AG04450 (cell line): ENCODE data around the gene ATP4B. TPM values are rescaled to one million over a fixed set of nuclear protein-coding genes. Genes with fewer than 3 reads are reported as not detected.

Experiments used
- CTCF ChIA-PET: fragments of 300-600, 350-600 bp; formaldehyde crosslinking; extraction: SDS; loops from one replicate; lab custom pipeline; 2022; ENCODE audit warnings: antibody characterized with exemption, inconsistent platforms; lab: Charles Lee
- POLR2A ChIA-PET: fragments of 350-600 bp; formaldehyde crosslinking; extraction: SDS; loops from one replicate; lab custom pipeline; 2021; ENCODE audit warnings: antibody characterized with exemption, inconsistent platforms; lab: Yijun Ruan, JAX
- DNase-seq: peaks from one replicate; pipeline ENCODE4 v3.0.0-alpha.2; 2011; ENCODE audit warnings: low read depth, low spot score
- H3K27ac ChIP-seq: one replicate; pipeline ENCODE4 v1.5.1; 2012; ENCODE audit warnings: low read depth, low read length, control low read depth
- H3K27me3 ChIP-seq: one replicate; pipeline ENCODE4 v1.6.0; 2012; ENCODE audit warnings: low read length; ENCODE audit not compliant: control insufficient read depth, insufficient read depth
- H3K4me3 ChIP-seq: 2 replicates; pipeline ENCODE4 v1.5.1; 2011; ENCODE audit warnings: mild to moderate bottlenecking, low read depth, low read length, control low read depth
- H3K9me3 ChIP-seq: 2 replicates; pipeline ENCODE4 v1.5.1; 2012; ENCODE audit warnings: low read length; ENCODE audit not compliant: control insufficient read depth, insufficient read depth
- polyA plus RNA-seq: library from polyadenylated mRNA; depleted of rRNA; stranded (reverse); fragments of >200 nt; gene quantifications from 2 replicates; pipeline ENCODE4 v1.2.3, GENCODE V29; 2011
- TF ChIP-seq, protein P1 (sequence below): IDR thresholded peaks from 2 replicates; pipeline ENCODE4 v1.5.1; 2011; ENCODE audit warnings: low read depth, low read length, control low read depth, inconsistent platforms

Gene ATP4B
- polyA plus RNA-seq, 1 experiment, result not detected

DNA sequence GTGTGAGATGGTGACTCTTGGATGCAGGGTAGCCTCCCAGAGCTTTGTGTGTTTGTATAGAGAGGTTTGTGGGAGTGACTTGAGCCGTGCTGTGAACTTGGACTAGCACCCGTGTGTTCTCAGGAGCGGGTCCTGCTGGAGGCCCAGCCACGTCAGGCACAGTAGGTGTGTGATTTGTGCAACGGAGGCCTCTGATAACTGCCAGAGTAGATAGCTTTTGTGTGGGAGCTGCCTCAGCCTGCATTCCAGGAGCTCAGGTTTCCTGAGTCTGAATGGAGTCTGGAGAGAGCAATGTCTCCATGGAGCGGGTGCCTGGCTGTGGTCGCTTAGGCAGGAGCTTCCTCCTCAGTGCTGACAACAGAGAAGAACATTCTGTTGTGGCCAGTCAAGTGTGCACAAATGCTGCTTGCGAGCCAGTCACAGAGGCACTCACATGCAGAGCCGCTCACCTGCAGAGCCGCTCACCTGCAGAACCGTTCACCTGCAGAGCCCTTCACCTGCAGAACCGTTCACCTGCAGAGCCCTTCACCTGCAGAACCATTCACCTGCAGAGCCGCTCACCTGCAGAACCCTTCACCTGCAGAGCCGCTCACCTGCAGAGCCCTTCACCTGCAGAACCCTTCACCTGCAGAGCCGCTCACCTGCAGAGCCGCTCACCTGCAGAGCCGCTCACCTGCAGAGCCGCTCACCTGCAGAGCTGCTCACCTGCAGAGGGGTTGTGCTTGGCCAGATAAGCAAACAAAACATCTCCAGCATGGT is 40.8 kb downstream of the ATP4B start:
- ChIA-PET CTCF (no interaction called here), POLR2A (interaction anchor here (1.0 kb wide), 1 partner anchor 9 kb away, joined by 4 read pairs; no protein-coding TSS in a partner anchor)
- Histone ChIP-seq H3K9me3 (no peaks in the 10 kb centered on the region; the same call in 1 of the 2 replicates), H3K27me3 (no peaks in the 10 kb centered on the region), H3K27ac (peak overlapping the region; percentile 4), H3K4me3 (no peak overlapping the region)
- TF ChIP-seq, protein P1, sequence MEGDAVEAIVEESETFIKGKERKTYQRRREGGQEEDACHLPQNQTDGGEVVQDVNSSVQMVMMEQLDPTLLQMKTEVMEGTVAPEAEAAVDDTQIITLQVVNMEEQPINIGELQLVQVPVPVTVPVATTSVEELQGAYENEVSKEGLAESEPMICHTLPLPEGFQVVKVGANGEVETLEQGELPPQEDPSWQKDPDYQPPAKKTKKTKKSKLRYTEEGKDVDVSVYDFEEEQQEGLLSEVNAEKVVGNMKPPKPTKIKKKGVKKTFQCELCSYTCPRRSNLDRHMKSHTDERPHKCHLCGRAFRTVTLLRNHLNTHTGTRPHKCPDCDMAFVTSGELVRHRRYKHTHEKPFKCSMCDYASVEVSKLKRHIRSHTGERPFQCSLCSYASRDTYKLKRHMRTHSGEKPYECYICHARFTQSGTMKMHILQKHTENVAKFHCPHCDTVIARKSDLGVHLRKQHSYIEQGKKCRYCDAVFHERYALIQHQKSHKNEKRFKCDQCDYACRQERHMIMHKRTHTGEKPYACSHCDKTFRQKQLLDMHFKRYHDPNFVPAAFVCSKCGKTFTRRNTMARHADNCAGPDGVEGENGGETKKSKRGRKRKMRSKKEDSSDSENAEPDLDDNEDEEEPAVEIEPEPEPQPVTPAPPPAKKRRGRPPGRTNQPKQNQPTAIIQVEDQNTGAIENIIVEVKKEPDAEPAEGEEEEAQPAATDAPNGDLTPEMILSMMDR, result no peak
- no peak for DNase-seq

DNA sequence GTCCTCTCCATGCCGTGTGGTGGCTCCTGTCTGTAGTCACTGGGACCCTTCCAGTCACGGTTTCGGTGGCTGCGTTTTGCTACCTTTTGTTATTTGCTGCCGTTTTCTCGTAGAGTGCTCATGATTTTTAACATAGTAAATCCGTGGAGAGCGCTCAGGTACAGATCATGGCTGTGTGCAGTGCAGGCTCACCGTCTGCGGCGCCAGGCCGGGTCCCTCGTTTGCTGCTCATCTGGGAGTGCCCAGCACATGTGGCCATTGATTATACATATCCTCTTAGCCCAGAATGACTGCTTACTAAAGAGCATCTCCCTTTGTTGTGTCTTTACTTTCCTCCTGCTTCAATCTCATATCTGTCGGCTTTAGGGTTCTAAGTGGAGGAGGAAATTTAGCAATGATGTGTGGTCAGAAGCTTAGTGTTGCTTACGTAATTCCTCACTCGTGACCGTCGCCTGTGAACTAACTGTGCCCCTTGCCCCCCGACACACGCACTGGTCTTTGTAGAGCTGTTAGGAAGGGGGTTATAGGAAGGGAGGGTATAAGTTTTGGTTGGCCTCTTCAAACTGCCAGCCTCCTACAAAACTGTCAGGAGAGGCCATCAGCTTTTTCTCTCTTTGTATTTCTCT is 41.6 kb downstream of the ATP4B start:
- ChIA-PET POLR2A (interaction anchor here (1.0 kb wide), 1 partner anchor 10 kb away, joined by 4 read pairs; no protein-coding TSS in a partner anchor), CTCF (no interaction called here)
- no peaks in the 10 kb centered on the region for H3K27me3 ChIP-seq
- no peak overlapping the region for H3K4me3 ChIP-seq
- H3K9me3 ChIP-seq, result no peaks in the 10 kb centered on the region; the same call in 1 of the 2 replicates
- TF ChIP-seq, protein P1, result no peak
- no peak for DNase-seq
- peak overlapping the region; percentile 4 for H3K27ac ChIP-seq

DNA sequence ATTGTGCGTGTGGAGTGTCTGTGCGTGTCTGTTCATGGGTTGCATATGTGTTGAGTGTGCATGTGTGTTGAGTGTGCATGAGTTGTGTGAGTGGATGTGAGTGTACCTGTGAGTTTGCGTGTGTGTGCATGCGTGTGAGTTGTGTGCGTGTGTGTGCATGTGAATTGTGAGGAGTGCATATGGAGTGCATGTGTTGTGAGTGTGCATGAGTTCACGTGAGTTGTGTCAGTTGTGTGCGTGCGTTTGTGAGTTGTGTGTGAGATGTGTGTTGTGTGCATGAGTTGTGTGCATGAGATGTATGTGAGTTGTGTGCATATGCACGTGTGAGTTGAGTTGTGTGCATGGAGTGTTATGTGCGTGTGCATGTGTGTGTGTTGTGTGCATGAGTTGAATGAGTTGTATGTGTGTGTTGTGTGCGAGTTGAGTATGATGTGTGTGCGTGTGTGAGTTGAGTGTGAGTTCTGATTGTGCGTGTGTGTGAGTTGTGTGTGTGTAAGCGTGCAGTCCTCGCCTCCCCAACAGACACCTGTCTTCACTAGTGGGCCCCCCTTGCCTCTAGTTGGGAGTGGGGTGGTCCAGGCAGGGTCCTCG is 44.1 kb downstream of the ATP4B start:
- CTCF ChIA-PET, result no interaction called here
- no peaks in the 10 kb centered on the region; the same call in 1 of the 2 replicates for H3K9me3 ChIP-seq
- no peak overlapping the region for H3K4me3 ChIP-seq
- DNase-seq, result no peak
- H3K27ac ChIP-seq, result no peak overlapping the region
- POLR2A ChIA-PET, result no interaction called here
- no peaks in the 10 kb centered on the region for H3K27me3 ChIP-seq
- TF ChIP-seq, protein P1, result no peak

DNA sequence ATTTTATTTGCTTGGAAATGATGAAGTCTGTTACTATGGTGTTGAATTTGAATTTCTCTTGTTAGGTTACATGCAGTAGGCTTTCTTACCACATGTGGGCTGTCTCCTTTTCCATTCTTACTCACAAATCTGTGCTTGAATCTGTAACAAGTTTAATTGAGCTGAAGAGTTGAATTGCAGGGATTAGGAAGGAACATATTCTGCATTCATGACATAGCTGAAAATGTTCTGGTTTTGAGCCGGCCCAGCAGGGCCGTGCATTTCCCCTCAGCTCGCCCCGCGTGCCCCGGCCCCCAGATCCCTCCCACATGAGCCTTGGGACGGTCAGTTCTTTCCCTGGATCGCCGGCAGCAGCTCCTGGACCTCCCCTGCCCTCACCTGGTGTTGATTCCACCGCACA is 45.4 kb downstream of the ATP4B start:
- DNase-seq, result no peak
- no peak overlapping the region for H3K4me3 ChIP-seq
- ChIA-PET CTCF (no interaction called here), POLR2A (no interaction called here)
- no peak overlapping the region for H3K27ac ChIP-seq
- H3K27me3 ChIP-seq, result no peaks in the 10 kb centered on the region
- H3K9me3 ChIP-seq, result no peaks in the 10 kb centered on the region; the same call in 1 of the 2 replicates
- TF ChIP-seq, protein P1, result no peak
